SU-DHL-6 (cell line): ENCODE measurements around the gene SPRY4.

ENCODE experiments used
- EZH2phosphoT487 ChIP-seq: fragments of 200-600 bp; sonication (generic), shearing (Covaris generic); conservative IDR thresholded peaks from 2 replicates; pipeline ENCODE4 v1.6.1; 2018; ENCODE audit warnings: mild to moderate bottlenecking, antibody characterized with exemption, low read length, moderate library complexity, mixed read lengths
- TF ChIP-seq, protein P1 (sequence below): fragments of 200-600 bp; sonication (generic); IDR thresholded peaks from one replicate; pipeline ENCODE4 v1.5.1; 2017; ENCODE audit warnings: antibody characterized with exemption, mild to moderate bottlenecking, low read length, moderate library complexity; ENCODE audit not compliant: insufficient read depth, poor library complexity, severe bottlenecking

DNA sequence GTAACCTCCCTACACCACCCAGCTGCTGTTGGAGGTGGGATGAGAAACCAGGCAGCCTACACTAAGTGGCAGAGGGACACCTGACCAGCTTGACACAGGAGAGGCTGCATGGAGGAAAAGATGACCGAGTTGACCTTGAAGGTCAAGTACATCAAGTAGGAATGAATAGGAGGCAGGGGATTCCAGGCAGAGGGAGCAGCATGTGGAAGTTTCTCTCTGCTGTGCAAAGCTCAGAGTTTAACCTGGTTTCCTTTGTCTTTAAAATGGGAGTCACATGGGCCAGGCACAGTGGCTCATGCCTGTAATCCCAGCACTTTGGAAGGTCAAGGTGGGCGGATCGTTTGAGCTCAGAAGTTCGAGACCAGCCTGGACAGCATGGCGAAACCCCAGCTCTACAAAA, 32.6 kb downstream of the SPRY4 start:
- TF ChIP-seq, protein P1, sequence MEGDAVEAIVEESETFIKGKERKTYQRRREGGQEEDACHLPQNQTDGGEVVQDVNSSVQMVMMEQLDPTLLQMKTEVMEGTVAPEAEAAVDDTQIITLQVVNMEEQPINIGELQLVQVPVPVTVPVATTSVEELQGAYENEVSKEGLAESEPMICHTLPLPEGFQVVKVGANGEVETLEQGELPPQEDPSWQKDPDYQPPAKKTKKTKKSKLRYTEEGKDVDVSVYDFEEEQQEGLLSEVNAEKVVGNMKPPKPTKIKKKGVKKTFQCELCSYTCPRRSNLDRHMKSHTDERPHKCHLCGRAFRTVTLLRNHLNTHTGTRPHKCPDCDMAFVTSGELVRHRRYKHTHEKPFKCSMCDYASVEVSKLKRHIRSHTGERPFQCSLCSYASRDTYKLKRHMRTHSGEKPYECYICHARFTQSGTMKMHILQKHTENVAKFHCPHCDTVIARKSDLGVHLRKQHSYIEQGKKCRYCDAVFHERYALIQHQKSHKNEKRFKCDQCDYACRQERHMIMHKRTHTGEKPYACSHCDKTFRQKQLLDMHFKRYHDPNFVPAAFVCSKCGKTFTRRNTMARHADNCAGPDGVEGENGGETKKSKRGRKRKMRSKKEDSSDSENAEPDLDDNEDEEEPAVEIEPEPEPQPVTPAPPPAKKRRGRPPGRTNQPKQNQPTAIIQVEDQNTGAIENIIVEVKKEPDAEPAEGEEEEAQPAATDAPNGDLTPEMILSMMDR, result no peak
- no peak for TF ChIP-seq EZH2phosphoT487
